GM23248 (cell line): Measurements from ENCODE around the gene TMEM234. TPM values are rescaled to one million over a fixed set of nuclear protein-coding genes. Genes with fewer than 3 reads are reported as not detected.
A peak's percentile ranks its signal among the peaks of the same experiment; 100 is the strongest.

Source experiments
- DNase-seq: peaks from one replicate; pipeline ENCODE4 v3.0.0-alpha.2; 2015
- H2AFZ ChIP-seq: fragments of 200-600 bp; sonication (generic); 2 replicates; pipeline ENCODE4 v1.6.1; 2016; ENCODE audit warnings: antibody characterized with exemption
- H3F3A ChIP-seq: fragments of 200-600 bp; sonication (generic); 2 replicates; pipeline ENCODE4 v1.6.1; 2016; ENCODE audit warnings: mild to moderate bottlenecking, antibody characterized with exemption, mixed run types; ENCODE audit not compliant: insufficient read depth
- H3K27ac ChIP-seq: fragments of 200-600 bp; sonication (generic); 2 replicates; pipeline ENCODE4 v1.5.1; 2016; ENCODE audit warnings: mild to moderate bottlenecking
- H3K27me3 ChIP-seq: fragments of 200-600 bp; sonication (generic); replicated peaks from 2 replicates; pipeline ENCODE4 v1.6.1; 2016; ENCODE audit warnings: mild to moderate bottlenecking; ENCODE audit not compliant: insufficient read depth
- H3K36me3 ChIP-seq: fragments of 200-600 bp; sonication (generic); 2 replicates; pipeline ENCODE4 v1.6.1; 2016; ENCODE audit warnings: low read depth, mild to moderate bottlenecking
- H3K4me1 ChIP-seq: fragments of 200-600 bp; sonication (generic); 2 replicates; pipeline ENCODE4 v1.6.1; 2016; ENCODE audit warnings: mild to moderate bottlenecking; ENCODE audit not compliant: insufficient read depth
- H3K4me2 ChIP-seq: fragments of 200-600 bp; sonication (generic); one replicate; pipeline ENCODE4 v1.6.1; 2016; ENCODE audit warnings: mild to moderate bottlenecking; ENCODE audit not compliant: unreplicated experiment
- H3K4me3 ChIP-seq: fragments of 200-600 bp; sonication (generic); 2 replicates; pipeline ENCODE4 v1.5.1; 2016; ENCODE audit warnings: mild to moderate bottlenecking
- H3K79me2 ChIP-seq: fragments of 200-600 bp; sonication (generic); 2 replicates; pipeline ENCODE4 v1.6.1; 2016; ENCODE audit warnings: mild to moderate bottlenecking; ENCODE audit not compliant: insufficient read depth
- H3K9ac ChIP-seq: fragments of 200-600 bp; sonication (generic); 2 replicates; pipeline ENCODE4 v1.6.1; 2016; ENCODE audit warnings: mild to moderate bottlenecking
- H3K9me2 ChIP-seq: fragments of 200-600 bp; sonication (generic); 2 replicates; pipeline ENCODE4 v1.6.1; 2016; ENCODE audit warnings: mixed run types, mild to moderate bottlenecking, moderate library complexity; ENCODE audit not compliant: insufficient read depth
- H3K9me3 ChIP-seq: fragments of 200-600 bp; sonication (generic); one replicate; pipeline ENCODE4 v1.6.1; 2017; ENCODE audit warnings: low read depth
- H4K20me1 ChIP-seq: fragments of 200-600 bp; sonication (generic); 2 replicates; pipeline ENCODE4 v1.6.0; 2016; ENCODE audit not compliant: insufficient read depth
- EZH2 ChIP-seq: fragments of 200-600 bp; sonication (generic); IDR thresholded peaks from 2 replicates; pipeline ENCODE4 v1.6.1; 2018; ENCODE audit warnings: antibody characterized with exemption, mild to moderate bottlenecking; ENCODE audit not compliant: insufficient read depth, poor library complexity, severe bottlenecking
- EZH2phosphoT487 ChIP-seq: fragments of 200-600 bp; sonication (generic); IDR thresholded peaks from 2 replicates; pipeline ENCODE4 v1.6.1; 2018; ENCODE audit warnings: antibody characterized with exemption, moderate library complexity, mild to moderate bottlenecking, low read depth; ENCODE audit not compliant: insufficient read depth
- WGBS, 2 experiments: methylation state at CpG; one replicate each; pipeline ENCODE4 v1.1.6; 2015 to 2017; ENCODE audit warnings: low lambda C conversion rate in 2 of 2, low coverage in 1 of 2; ENCODE audit errors: missing lambda C conversion rate in 2 of 2; 5-methylcytosine and 5-hydroxymethylcytosine counted together
- in situ Hi-C: fragments of 300-500 bp; cut with MboI; formaldehyde crosslinking; loops from 2 replicates; pipeline ENCODE4 v1.15.0; 2020
- polyA plus RNA-seq: library from polyadenylated mRNA; unstranded; fragments of >200 nt; fragmentation: Nextera tagmentation; extraction: Ambion mirVana; gene quantifications from 2 replicates; pipeline ENCODE4 v1.2.1, GENCODE V29; 2016
- total RNA-seq: library from RNA; depleted of rRNA; stranded (reverse); fragments of >200 nt; shearing (Covaris generic); gene quantifications from 2 replicates; pipeline ENCODE4 v1.2.3, GENCODE V29; 2014

TMEM234 gene
- total and polyA plus RNA-seq, 2 experiments from 2014 or later: 23.5 to 26.1 TPM

GRCh38 chr1:32219022-32219421 lies 3.1 kb downstream of the TMEM234 start:
- no peak overlapping the region for H3K4me3 ChIP-seq
- 51 to 54% methylated on average over 5 to 7 of the region's 7 CpGs for WGBS, 2 experiments
- H3K27me3 ChIP-seq: no peaks in the 10 kb centered on the region
- no peaks in the 10 kb centered on the region for H3K9me3 ChIP-seq
- DNase-seq: peak; percentile 56
- no peak overlapping the region for H3K4me2 ChIP-seq
- in situ Hi-C loops: no loop called here
- no peaks in the 10 kb centered on the region for H4K20me1 ChIP-seq
- peaks cover 8% of the 10 kb centered on the region; the same call in 1 of the 2 replicates for H3K36me3 ChIP-seq
- peaks cover 51% of the 10 kb centered on the region for H3K79me2 ChIP-seq
- H3F3A ChIP-seq: no peaks in the 10 kb centered on the region
- no peak overlapping the region for H3K9ac ChIP-seq
- no peak for TF ChIP-seq EZH2phosphoT487
- no peak for TF ChIP-seq EZH2
- peaks cover 27% of the 10 kb centered on the region for H3K4me1 ChIP-seq
- H3K27ac ChIP-seq: no peak overlapping the region
- H3K9me2 ChIP-seq: no peaks in the 10 kb centered on the region
- no peak overlapping the region for H2AFZ ChIP-seq

GRCh38 chr1:32216566-32216965 lies 5.6 kb downstream of the TMEM234 start:
- H3K79me2 ChIP-seq: peaks cover 26% of the 10 kb centered on the region
- no peak overlapping the region for H3K4me2 ChIP-seq
- peaks cover 16% of the 10 kb centered on the region for H3K4me1 ChIP-seq
- no peaks in the 10 kb centered on the region for H3K9me3 ChIP-seq
- in situ Hi-C loops: no loop called here
- H3K27ac ChIP-seq: no peak overlapping the region
- H3K9me2 ChIP-seq: no peaks in the 10 kb centered on the region
- H3F3A ChIP-seq: no peaks in the 10 kb centered on the region
- no peak for TF ChIP-seq EZH2phosphoT487
- no peak for TF ChIP-seq EZH2
- no peak overlapping the region for H2AFZ ChIP-seq
- H4K20me1 ChIP-seq: no peaks in the 10 kb centered on the region
- 96 to 98% methylated on average over 5 of the region's 5 CpGs for WGBS, 2 experiments
- H3K27me3 ChIP-seq: no peaks in the 10 kb centered on the region
- no peak for DNase-seq
- no peak overlapping the region for H3K9ac ChIP-seq
- H3K4me3 ChIP-seq: no peak overlapping the region
- peaks cover 5% of the 10 kb centered on the region; the same call in 1 of the 2 replicates for H3K36me3 ChIP-seq

- H3K27ac ChIP-seq: no peak overlapping the region
- peaks cover 9% of the 10 kb centered on the region for H3K4me1 ChIP-seq
- H4K20me1 ChIP-seq: no peaks in the 10 kb centered on the region
- WGBS, 2 experiments: 85% methylated on average over 10 of the region's 10 CpGs
- no peak for TF ChIP-seq EZH2
- no peak for TF ChIP-seq EZH2phosphoT487
- peak; percentile 85 for DNase-seq
- no peak overlapping the region for H3K4me2 ChIP-seq
- no peaks in the 10 kb centered on the region for H3K27me3 ChIP-seq
- H3K9me2 ChIP-seq: no peaks in the 10 kb centered on the region
- no peak overlapping the region for H3K9ac ChIP-seq
- no peaks in the 10 kb centered on the region for H3K9me3 ChIP-seq
- no peak overlapping the region for H3K4me3 ChIP-seq
- peaks cover 19% of the 10 kb centered on the region for H3K79me2 ChIP-seq
- in situ Hi-C loops: no loop called here
- H3F3A ChIP-seq: no peaks in the 10 kb centered on the region
- no peak overlapping the region for H2AFZ ChIP-seq
- H3K36me3 ChIP-seq: peaks cover 5% of the 10 kb centered on the region; the same call in 1 of the 2 replicates
Observed at GRCh38 chr1:32215629-32216480, 6.3 kb downstream of the TMEM234 start.

DNA sequence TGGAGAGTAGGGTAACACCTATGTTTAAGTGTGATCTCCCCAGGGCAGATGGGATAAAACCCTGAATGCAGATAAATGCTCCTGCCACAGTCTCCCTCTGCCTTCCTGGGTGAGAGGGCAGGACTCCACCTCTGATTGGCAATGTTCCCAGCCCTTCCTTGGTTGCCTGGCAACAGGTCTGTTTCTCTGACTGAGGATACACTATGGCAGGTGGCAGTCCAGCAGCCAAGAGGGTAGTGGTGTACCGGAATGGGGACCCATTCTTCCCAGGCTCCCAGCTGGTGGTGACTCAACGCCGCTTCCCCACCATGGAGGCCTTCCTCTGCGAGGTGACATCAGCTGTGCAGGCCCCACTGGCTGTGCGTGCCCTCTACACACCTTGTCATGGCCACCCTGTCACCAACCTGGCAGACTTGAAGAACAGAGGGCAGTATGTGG lies 13.2 kb downstream of the TMEM234 start, which contains the start of gene DCDC2B:
TSS of gene DCDC2B (plus strand) at position 199 of the 438 bp plus-strand sequence. CDS start at position 204, 5 bp downstream.
- H3K36me3 ChIP-seq: no peaks in the 10 kb centered on the region
- H3K9ac ChIP-seq: no peak within 1 kb of the TSS
- H3K4me1 ChIP-seq: no peaks in the 10 kb centered on the region
- H3K9me2 ChIP-seq: no peaks in the 10 kb centered on the region
- H3K79me2 ChIP-seq: no peaks in the 10 kb centered on the region
- H3K4me2 ChIP-seq: no peak within 1 kb of the TSS
- H3K4me3 ChIP-seq: no peak within 1 kb of the TSS
- WGBS, 2 experiments: 69 to 74% methylated on average over 5 of the region's 5 CpGs
- H2AFZ ChIP-seq: no peak within 1 kb of the TSS
- TF ChIP-seq EZH2phosphoT487 (no peak), EZH2 (no peak)
- no peaks in the 10 kb centered on the region for H3K9me3 ChIP-seq
- no peak within 1 kb of the TSS for H3K27ac ChIP-seq
- H3F3A ChIP-seq: 0 out of 2 replicates have a peak, but pooled peaks cover 5% of the 10 kb centered on the region
- in situ Hi-C loops: no loop called here
- H4K20me1 ChIP-seq: no peaks in the 10 kb centered on the region
- no peaks in the 10 kb centered on the region for H3K27me3 ChIP-seq
- peak; percentile 29 for DNase-seq
